Activated gamma-delta T cell treated with Interleukin-2 at 50 U/mL for 16 hours (primary cell): ENCODE results near the gene IFITM5.
A peak's percentile ranks its signal among the peaks of the same experiment; 100 is the strongest.
"Not testable (repeated sequence)": the region's sequence is repeated elsewhere in the genome, so short reads cannot be mapped to it uniquely, and the experiment has no call there.

ENCODE experiments used
- DNase-seq: peaks from one replicate; pipeline ENCODE4 v3.0.0-alpha.2; 2020

Gene IFITM5

DNA sequence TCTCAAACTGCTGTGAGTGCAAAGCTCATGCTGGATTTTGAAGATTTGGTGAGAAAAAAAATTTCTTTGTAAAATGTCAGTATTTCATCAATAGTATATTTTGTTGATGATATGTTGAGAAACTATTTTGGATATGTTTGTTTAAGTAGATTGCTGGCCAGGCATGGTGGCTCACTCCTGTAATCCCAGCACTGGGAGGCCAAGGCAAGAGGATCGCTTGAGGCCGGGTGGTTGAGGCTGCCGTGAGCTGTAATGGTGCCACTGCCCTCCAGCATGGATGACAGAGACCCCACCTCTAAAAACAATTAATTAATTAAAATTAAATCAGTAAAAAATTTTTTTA lies 28.2 kb upstream of the IFITM5 start:
- no peak for DNase-seq

DNA sequence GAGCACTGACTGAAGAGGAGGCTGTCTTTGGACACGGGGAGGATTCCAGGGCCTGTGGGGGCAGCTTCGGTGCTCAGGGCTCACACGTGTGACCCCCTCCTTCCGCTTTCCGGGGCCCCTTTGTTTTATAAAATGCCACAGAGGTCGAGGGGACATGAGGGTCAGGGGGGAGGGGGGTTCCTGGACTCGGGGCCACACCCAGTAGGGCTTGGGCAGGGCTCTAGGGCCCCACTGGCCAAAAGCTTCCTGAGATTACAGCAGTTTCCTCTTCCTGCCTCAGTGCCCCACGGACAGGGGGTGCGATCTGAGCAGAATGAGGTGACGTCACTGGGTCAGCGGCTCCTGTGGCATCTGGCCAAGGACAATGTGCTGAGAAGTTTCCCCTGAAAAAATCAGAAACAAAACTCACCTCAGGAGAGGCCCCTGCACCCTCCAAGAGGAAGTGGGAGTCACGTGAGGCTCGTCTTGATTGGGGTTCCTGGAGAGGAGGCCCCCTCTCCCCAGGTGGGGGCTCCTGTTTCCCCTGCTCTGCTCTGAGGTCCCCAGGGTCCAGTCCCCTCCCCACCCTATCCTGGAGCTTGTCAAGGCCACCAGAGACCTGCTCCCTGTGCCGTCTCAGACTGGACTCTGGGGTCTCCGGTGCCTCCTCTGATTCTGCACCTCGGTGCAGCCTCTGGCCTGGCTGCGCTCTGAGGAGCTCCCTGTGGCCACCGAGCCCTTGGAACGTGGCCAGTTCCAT lies 27.7 kb upstream of the IFITM5 start:
- DNase-seq = peak; percentile 61

DNA sequence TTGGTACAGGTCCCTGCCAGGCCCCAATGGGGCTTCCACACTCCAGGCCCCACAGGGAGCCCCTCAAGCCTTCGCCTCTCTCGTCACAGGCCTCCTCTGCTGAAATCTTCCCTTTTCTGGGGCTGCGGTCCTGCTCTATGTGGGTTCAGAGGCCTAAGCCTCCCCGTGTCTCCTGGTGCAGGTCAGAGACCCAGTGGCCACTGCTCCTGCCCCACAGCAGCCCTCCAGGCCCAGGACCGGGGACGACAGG lies 27.2 kb upstream of the IFITM5 start:
- DNase-seq = no peak

DNA sequence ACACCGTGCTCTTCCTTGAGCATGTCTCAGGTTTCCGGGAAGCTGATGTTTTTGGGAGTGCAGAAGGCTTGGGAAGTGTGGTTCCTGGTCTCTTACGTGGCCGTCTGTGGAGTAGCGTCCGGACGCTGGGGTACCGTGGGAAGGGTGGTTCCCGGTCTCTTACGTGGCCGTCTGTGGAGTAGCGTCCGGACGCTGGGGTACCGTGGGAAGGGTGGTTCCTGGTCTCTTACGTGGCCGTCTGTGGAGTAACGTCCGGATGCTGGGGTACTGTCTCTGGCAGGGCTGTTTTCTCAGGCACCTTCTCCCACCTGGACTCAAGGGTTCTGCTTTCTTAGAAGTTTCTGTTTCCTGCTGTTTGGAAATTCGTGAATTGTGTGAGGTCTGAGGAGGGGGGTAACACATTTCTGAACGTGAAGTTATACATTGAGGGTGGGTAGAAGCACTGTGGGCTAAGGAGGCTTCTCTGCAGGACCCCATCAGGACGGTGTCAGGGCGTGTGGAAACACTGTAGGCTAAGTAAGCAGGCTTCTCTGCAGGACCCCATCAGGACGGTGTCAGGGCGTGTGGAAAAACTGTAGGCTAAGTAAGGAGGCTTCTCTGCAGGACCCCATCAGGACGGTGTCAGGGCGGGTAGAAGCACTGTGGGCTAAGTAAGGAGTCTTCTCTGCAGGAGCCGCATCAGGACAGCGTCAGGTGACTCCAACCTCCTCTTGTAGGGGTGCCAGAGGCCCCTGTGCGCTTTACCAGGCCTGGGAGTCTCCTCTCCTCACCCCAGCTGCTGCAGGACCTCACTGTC lies 26.7 kb upstream of the IFITM5 start:
- DNase-seq = no peak

DNA sequence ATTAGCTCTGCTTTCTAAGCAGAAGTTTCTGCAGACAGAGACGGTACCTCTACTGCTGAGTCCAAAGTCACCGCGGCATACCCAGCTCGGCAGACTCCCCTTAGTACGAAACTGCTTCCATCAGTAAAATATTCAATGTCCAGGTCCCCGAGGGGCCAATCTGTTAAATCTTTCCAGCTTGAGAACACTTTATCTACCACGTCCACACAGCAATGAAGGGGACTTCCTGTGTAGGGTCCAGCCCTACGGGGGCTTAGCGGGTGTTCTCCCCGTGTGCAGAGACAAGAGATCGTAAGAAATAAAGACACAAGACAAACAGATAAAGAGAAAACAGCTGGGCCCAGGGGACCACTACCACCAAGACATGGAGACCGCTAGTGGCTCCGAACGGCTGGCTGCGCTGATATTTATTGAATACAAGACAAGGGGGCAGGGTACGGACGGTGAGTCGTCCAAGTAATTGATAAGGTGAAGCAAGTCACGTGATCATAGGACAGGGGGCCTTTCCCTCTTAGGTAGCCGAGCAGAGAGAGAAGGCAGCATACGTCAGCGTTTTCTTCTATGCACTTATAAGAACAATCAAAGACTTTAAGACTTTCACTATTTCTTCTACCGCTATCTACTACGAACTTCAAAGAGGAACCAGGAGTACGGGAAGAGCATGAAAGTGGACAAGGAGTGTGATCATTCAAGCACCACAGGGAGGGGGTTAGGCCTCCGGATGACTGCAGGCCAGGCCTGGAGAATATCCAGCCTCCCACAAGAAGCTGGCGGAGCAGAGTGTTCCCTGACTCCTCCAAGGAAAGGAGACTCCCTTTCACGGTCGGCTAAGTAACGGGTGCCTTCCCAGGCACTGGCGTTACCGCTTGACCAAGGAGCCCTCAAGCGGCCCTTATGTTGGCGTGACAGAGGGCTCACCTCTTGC lies 25.5 kb upstream of the IFITM5 start:
- DNase-seq = not testable (repeated sequence)

DNA sequence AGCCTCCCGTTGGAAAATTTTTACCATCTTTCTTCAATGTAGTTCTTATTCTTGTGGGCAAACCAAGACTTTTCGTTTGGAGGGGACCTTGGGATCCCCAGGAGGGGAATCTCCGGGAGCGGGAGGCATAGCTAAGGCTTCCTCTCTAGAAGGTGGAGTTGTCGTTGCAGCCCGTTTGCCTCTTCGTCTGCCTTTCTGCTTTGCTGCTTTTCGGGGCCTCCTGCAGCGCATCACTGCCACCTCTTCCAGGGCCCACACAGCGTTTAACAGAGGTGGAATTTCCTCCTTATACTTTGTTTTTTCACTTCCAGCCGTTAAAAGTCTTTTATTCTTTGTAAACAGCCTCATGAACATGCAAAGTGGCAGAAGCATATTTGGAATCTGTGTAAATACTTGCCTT lies 24.8 kb upstream of the IFITM5 start:
- DNase-seq = no peak

DNA sequence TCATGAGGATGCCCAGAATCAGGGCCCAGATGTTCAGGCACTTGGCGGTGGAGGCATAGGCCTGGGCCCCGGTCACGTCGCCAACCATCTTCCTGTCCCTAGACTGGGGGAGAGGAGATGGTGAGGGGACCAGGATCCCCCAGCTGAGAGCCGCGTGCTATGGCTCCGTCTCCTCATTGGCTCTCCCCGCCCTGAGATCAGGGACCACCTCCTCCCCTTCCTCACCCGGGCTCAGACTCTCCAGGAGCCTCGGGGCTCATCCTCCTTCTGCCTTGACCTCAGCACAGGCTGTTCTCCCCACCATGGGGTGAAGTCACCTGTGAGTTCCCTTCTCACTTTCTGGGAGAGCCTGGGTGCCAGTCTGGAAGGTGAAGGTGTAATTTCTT lies 20.6 kb upstream of the IFITM5 start:
- DNase-seq = not testable (repeated sequence)

DNA sequence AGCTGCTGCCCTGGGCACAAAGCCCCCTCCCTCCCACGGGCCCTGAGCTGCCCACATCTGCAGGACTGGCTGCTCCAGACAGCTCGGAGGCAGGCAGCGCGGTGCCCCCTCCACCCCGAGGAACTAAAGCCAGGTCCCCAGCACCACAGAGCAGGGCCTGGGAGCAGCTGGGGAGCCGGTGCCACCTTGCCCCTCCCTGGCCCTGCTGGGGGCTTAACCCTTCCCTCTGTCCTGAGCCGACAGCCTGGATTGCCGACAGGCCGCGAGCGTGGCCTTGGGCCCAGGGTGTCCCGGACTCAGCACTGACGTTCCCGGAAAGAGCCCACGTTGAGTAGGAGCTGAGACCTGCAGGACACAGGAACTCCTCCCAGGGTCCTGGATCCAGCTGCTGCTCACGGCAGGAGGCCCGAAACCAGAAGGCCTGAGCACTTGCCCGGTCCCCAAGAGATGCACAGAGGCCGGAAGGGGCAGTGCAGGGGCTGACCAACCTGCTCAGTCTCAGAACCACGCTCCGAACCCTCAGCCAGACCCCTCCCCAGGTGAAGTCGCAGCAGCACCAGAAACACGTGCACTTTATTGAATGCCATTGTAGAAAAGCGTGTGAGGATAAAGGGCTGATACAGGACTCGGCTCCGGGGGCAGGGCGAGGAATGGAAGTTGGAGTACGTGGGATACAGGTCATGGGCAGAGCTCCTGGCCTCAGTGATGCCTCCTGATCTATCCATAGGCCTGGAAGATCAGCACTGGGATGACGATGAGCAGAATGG lies 20.0 kb upstream of the IFITM5 start:
- not testable (repeated sequence) for DNase-seq

DNA sequence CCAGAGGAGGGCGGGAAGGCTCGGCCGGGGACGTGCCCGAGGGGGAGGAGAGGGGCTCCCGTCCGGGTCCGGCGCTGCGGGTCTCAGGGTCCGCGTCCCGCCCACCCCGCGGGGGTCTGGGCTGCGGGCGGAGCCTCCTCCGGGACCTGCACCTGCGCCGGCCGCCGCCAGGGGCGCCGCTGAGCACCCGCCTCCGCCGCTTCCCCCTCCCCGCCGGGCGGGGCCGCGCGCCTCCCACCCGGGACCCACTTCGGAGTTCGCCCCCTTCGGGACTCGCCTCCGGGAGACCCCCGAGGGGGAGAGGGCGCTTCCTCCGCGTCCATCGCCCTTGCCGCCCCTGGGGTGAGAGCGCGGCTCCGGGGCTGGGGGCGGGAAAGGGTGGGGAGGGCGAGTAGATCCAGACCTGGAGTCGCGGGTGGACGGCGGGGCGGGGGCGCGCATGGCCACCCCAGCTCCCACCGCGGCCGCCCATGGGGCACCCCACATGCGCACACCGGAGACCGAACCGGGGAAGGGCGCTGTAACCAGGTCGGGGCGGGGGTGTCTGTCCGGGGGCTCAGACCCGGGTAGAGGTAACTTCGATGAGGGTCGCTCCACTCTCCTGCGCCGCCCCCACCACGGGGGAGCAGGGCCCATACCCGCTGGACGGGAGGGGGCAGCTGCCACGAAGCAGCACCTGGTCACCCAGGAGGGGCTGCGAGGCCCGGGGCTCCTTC lies 19.2 kb upstream of the IFITM5 start:
- not testable (repeated sequence) for DNase-seq

DNA sequence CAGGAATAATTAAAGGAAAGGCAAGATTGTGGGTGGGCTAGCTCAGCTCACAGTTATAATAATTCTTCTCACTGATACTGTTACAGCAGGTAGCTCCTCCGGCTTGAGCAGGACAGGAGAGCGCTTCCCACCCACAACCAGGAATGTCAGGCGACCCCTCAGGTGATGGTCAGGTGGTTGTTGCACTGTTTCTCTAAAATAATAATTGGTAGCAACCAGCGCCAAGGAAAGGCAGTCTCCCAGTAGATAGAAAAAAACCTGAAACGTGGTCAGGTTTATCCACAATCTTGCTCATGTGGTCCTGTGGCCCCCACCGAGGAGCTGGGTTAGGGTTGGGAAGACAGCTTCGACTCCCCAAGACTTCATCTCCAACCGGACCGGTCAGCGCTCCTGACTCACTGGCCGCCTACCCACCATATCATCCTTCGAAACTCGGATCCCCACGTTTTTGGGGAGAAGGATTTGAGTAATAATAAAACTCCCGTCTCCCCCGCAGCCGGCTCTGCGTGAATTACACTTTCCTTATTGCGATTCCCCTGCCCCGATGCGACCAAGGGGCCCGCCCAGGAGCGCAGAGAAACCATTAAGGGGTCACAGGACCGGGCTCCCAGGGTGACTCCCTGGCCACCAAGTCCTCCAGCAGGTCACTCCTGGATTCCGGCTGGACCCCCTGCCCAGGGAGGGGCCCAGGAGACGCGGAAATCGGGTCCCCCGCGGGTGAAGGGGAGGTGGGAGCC lies 18.5 kb upstream of the IFITM5 start:
- not testable (repeated sequence) for DNase-seq

DNA sequence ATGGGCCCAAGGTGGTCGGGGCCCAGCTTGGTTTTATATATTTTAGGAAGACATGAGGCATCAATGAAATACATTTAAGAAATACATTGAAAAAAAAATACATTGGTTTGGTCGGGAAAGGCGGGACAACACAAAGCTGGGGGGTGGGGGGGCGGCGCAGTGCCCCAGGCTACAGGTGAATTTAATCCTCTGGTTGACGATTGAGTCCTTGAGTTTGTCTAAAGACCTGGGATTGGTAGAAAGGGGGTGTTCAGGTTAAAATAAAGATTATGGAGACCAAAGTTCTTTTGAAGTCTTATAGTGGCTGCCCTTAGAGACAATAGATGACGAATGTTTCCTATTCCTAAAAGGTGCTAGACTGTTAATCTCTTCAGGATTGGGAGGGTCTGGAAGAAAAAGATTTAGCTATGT lies 17.6 kb upstream of the IFITM5 start:
- DNase-seq = no peak

DNA sequence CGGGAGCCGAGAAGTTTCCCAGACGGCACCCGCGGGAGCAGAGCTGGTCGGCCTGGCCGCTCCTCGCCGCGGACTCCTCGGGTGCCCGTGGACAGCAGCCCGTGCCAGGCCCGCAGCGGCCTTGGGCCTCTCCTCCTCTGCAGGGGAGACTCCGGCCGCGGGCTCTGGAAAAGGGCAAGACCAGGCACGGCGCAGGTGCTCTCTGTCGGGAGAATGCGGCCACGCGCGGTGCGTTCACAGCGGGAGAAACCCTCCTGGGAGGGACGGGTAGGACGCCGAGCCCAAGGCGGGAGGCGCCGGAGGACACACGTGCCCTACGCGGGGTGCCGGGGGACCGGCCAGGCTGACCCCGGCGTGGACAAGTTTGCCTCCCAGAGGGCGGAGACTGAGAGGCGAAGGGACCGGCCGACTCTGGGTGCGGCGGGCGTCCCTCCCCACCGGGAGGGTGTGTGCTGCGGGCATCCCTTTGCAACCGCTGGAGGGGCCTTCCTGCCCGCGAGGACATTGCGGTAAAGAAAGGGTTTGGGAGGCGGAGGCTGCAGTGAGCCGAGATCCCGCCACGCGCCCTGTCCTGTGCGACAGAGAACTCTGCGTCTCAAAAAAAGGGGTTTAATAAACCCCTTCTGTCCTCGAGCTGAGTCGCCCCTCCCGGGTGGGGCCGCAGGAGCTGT lies 16.8 kb upstream of the IFITM5 start:
- no peak for DNase-seq

DNA sequence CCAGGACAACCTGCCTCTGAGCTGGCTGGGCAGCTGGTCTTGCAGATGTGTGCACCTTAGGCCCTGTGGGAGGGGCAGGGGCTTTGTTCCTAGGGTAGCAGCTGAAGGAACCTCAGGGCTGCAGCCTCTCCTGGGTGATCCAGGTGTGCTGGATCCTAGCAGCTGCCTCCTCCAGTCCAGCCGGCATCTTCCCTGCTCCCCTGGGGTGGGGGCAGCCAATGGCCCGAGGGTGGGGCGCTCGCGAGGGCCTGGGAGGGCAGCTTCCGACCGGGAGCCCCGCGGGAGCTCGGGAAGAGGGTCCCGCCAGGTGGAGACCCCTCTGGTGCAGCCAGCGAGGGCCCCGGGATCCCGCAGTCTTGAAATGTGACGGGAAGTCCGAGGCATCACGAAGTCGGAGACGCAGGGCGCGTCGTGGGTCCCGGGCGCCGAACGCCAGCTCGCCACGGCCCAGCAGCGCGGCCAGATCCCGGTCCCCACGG lies 16.2 kb upstream of the IFITM5 start:
- DNase-seq = no peak

DNA sequence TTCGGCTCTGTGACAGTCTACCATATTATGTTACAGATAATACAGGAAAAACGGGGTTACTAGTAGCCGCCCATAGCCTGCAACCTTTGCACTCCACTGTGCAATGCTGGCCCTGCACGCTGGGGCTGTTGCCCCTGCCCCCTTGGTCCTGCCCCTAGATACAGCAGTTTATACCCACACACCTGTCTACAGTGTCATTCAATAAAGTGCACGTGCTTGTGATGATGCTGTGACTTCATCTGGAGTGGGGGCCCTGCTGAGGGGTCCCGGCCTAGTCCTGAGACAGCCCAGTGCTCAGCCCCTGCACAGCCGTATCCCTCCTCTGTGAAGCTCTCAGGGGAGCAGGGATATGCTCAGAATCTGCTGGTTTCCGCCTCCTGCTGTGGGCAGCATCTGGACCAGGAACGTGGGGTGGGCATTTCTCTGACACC lies 15.7 kb upstream of the IFITM5 start:
- DNase-seq = no peak

DNA sequence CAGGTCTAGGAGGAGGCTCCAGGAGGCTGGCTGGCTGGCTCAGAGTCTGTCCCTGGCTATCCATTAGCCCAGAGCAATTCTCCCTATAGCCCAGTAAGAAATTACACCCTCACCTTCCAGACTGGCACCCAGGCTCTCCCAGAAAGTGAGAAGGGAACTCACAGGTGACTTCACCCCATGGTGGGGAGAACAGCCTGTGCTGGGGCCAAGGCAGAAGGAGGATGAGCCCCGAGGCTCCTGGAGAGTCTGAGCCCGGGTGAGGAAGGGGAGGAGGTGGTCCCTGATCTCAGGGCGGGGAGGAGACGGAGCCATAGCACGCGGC lies 15.2 kb upstream of the IFITM5 start:
- DNase-seq = not testable (repeated sequence)

DNA sequence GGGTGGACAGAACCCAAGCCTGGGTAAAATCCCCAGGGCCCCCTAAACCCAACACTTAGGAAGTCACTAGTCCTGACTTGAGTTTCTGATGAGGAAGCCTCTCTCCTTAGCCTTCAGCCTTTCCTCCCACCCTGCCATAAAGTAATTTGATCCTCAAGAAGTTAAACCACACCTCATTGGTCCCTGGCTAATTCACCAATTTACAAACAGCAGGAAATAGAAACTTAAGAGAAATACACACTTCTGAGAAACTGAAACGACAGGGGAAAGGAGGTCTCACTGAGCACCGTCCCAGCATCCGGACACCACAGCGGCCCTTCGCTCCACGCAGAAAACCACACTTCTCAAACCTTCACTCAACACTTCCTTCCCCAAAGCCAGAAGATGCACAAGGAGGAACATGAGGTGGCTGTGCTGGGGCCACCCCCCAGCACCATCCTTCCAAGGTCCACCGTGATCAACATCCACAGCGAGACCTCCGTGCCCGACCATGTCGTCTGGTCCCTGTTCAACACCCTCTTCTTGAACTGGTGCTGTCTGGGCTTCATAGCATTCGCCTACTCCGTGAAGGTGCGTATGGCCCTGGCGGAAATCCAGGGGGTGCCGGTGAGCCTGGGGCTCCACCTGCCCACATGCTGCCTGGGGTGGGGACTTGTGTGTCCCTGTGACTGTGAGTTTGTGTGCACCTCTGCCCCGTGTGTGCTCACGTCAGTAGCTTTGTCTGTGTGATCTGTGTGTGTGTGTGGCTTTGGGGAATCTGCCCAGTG lies 14.6 kb upstream of the IFITM5 start, which contains the start of gene IFITM1:
IFITM1 (plus strand) TSS at position 254 of the 767 bp plus-strand sequence; CDS start at position 385, 131 bp downstream.
- peak; percentile 60 for DNase-seq

DNA sequence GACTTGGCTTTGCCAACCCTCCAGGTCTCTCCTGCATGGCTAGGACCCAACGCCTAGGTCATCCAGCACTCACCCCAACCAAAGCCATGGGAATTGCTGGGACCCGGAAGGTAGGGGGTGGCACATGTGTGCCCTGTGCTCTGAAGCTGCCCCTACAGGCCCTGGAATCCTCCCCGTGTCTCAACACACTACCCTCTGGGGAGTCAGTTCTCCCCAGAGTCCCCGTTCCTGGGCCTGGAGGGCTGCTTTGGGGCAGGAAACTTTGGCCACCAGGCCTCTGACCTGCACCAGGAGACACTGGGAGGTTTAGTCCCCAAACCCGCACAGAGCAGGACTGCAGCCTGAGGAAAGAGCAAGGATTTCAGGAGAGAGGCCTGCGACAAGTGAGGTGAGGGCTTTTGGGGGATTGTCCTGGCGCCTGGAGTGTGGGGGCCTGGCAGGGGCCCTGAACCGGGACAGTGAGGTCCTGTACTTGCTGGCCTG lies 14.0 kb upstream of the IFITM5 start:
- no peak for DNase-seq

DNA sequence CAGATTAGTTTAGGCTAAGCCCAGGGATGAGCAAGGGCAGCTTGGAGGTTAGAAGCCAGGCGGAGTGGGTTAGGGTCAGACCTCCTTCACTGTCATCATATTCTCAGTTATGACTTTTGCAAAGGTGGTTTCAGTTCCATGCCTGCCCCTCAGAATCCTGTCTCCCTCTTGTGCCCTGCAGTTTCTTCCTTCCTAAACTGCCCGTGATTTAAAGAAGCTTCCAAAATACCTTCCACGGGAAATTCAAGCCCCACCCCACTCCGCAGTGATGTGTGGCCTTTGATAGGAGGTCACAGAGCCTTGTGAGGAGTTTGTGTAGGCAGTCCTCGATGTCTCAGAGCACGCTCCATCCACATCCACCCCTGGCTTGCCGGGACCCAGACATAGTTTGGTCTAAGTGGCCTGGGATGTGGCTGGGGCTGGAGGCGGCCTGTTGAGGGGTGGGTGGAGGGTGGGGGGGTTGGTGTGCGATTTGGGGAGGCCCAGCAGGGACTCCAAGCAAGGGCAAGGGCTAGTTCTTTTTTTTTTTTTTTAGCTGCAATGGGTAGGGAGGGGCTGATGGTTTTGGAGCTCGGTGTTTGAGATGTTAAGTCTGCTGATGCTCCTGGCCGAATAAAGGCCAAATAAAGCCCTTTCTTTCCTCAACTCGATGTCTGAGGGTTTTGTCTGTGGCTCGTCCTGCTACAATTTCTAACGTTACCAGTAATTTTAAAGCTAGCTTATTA lies 12.9 kb upstream of the IFITM5 start:
- no peak for DNase-seq
